Panc1 (cell line): ENCODE results near the gene LTB4R2. TPM values are rescaled to one million over a fixed set of nuclear protein-coding genes. Genes with fewer than 3 reads are reported as not detected.

Experiments
- ATAC-seq: fragments of 200-7000 bp; cut with Tn5 transposase; 2 replicates; pipeline ENCODE4 v1.9.1; 2020; ENCODE audit warnings: mild to moderate bottlenecking, moderate library complexity
- BruUV-seq: library from RNA; stranded (reverse); fragments of 400-500 nt; replicated peaks from 2 replicates; lab custom pipeline; 2021; lab: Mats Ljungman, UMichigan
- CTCF ChIA-PET: fragments of 300-600 bp; sonication (Branson Sonifier 250); formaldehyde crosslinking; loops from one replicate; lab custom pipeline; 2022; ENCODE audit warnings: antibody characterized with exemption; lab: Charles Lee
- POLR2A ChIA-PET: fragments of 300-600 bp; sonication (Branson Sonifier 250); formaldehyde crosslinking; loops from one replicate; lab custom pipeline; 2022; ENCODE audit warnings: antibody characterized with exemption; lab: Charles Lee
- DNase-seq: peaks from one replicate; pipeline ENCODE4 v3.0.0-alpha.2; 2010; ENCODE audit warnings: low read depth, low spot score
- H3K27ac ChIP-seq: 2 replicates; pipeline ENCODE4 v1.5.1; 2011; ENCODE audit warnings: mild to moderate bottlenecking, low read length, inconsistent platforms
- H3K27me3 ChIP-seq: fragments of 200-500 bp; sonication (Bioruptor generic); 2 replicates; pipeline ENCODE4 v1.6.0; 2014; ENCODE audit warnings: low read length, inconsistent platforms; ENCODE audit not compliant: control insufficient read depth, insufficient read depth
- H3K36me3 ChIP-seq: fragments of 200-500 bp; sonication (Bioruptor generic); 2 replicates; pipeline ENCODE4 v1.5.1; 2014; ENCODE audit warnings: inconsistent platforms, mild to moderate bottlenecking, low read length, moderate library complexity; ENCODE audit not compliant: control insufficient read depth, insufficient read depth
- H3K4me1 ChIP-seq: 2 replicates; pipeline ENCODE4 v1.5.1; 2011; ENCODE audit warnings: inconsistent platforms, mild to moderate bottlenecking, low read length, moderate library complexity; ENCODE audit not compliant: control insufficient read depth, insufficient read depth
- H3K4me3 ChIP-seq, 2 experiments: 2 replicates each; pipeline ENCODE4 v1.5.1; 2011 to 2012; ENCODE audit warnings: low read depth in 2 of 2, low read length in 2 of 2, mild to moderate bottlenecking in 2 of 2, inconsistent platforms in 1 of 2, moderate library complexity in 1 of 2
- H3K9me3 ChIP-seq: fragments of 200-500 bp; sonication (Bioruptor generic); 2 replicates; pipeline ENCODE4 v1.5.1; 2014; ENCODE audit warnings: low read depth, mild to moderate bottlenecking, inconsistent platforms, low read length, moderate library complexity; ENCODE audit not compliant: control insufficient read depth, insufficient read depth
- CTCF ChIP-seq: fragments of 450-650 bp; IDR thresholded peaks from 2 replicates; pipeline ENCODE4 v1.5.1; 2017; ENCODE audit warnings: mild to moderate bottlenecking
- POLR2AphosphoS5 ChIP-seq: IDR thresholded peaks from 2 replicates; pipeline ENCODE4 v1.6.1; 2012; ENCODE audit warnings: mild to moderate bottlenecking, low read depth, low read length, moderate library complexity
- REST ChIP-seq, 2 experiments: IDR thresholded peaks; 2 replicates each; pipeline ENCODE4 v1.6.1; 2011 to 2012; ENCODE audit warnings: low read depth in 2 of 2, control low read depth in 1 of 2, low read length in 1 of 2, mild to moderate bottlenecking in 1 of 2, moderate library complexity in 1 of 2; ENCODE audit not compliant: insufficient read depth in 1 of 2
- SIN3A ChIP-seq: IDR thresholded peaks from 2 replicates; pipeline ENCODE4 v1.6.1; 2012; ENCODE audit warnings: low read depth, mild to moderate bottlenecking, low read length, moderate library complexity, borderline replicate concordance; ENCODE audit not compliant: insufficient read depth
- TCF7L2 ChIP-seq: IDR thresholded peaks from 2 replicates; pipeline ENCODE4 v1.6.1; 2011; ENCODE audit warnings: mild to moderate bottlenecking, low read depth, low read length, inconsistent platforms
- in situ Hi-C: cut with HindIII; loops from 2 replicates; pipeline ENCODE4 v1.10.0; 2016; ENCODE audit warnings: low sequenced_read_pairs, low pct_unique_long_range_greater_than_20kb
- intact Hi-C: fragments of 100-400 bp; cut with micrococcal nuclease; formaldehyde crosslinking; loops from one replicate; pipeline ENCODE4 v1.10.0; 2022; ENCODE audit not compliant: unreplicated experiment
- total RNA-seq: library from RNA; stranded (reverse); gene quantifications from one replicate; pipeline ENCODE4 v1.2.1, GENCODE V29; 2021; ENCODE audit not compliant: unreplicated experiment

Gene LTB4R2
- total RNA-seq, 1 experiment from 2014 or later: 6.9 TPM

- Histone ChIP-seq H3K4me3 (no peak within 1 kb of the TSS), H3K27ac (no peak within 1 kb of the TSS), H3K9me3 (no peaks in the 10 kb centered on the region), H3K4me1 (no peaks in the 10 kb centered on the region), H3K36me3 (no peaks in the 10 kb centered on the region), H3K27me3 (no peaks in the 10 kb centered on the region; the same call in 1 of the 2 replicates)
- DNase-seq (no peak), ATAC-seq (no peak)
- BruUV-seq: no TSS peak
- POLR2A ChIA-PET: no interaction called here
- in situ Hi-C loops: loop anchor here (10.0 kb wide), 1 partner anchor 95 kb away; no protein-coding TSS in a partner anchor
- intact Hi-C loops: no loop called here
- CTCF ChIA-PET: interaction anchor here (0.5 kb wide), 1 partner anchor 95 kb away, joined by 3 read pairs; no protein-coding TSS in a partner anchor
- no peak for TF ChIP-seq REST (IDR thresholded peaks at IDR 0.05; ENCODE audit: insufficient read depth in 1 of 2, low read depth in 2 of 2, low read length in 1 of 2)
- TF ChIP-seq SIN3A: no peak
- no peak for TF ChIP-seq TCF7L2
- no peak for TF ChIP-seq CTCF
- TF ChIP-seq POLR2AphosphoS5: no peak
Measured at GRCh38 chr14:24339284-24340151, 29.6 kb downstream of the LTB4R2 start, which contains the start of gene RIPK3. Gene RIPK3 (minus strand): TSS chr14:24339991. CDS start chr14:24339826, 165 bp downstream.

- H3K27me3 ChIP-seq: no peaks in the 10 kb centered on the region; the same call in 1 of the 2 replicates
- intact Hi-C loops: no loop called here
- ATAC-seq: no peak
- no peaks in the 10 kb centered on the region for H3K36me3 ChIP-seq
- BruUV-seq: no TSS peak
- no peak for DNase-seq
- no peaks in the 10 kb centered on the region for H3K4me1 ChIP-seq
- no peak for TF ChIP-seq POLR2AphosphoS5
- TF ChIP-seq REST (IDR thresholded peaks at IDR 0.05; ENCODE audit: insufficient read depth in 1 of 2, low read depth in 2 of 2, low read length in 1 of 2): no peak
- no peak for TF ChIP-seq SIN3A
- no peak for TF ChIP-seq CTCF
- TF ChIP-seq TCF7L2: no peak
- POLR2A ChIA-PET: interaction anchor here (0.5 kb wide), 1 partner anchor 60 kb away, joined by 19 read pairs; no protein-coding TSS in a partner anchor
- CTCF ChIA-PET: no interaction called here
- H3K4me3 ChIP-seq: no peak overlapping the region
- in situ Hi-C loops: no loop called here
- H3K27ac ChIP-seq: no peak overlapping the region
- no peaks in the 10 kb centered on the region for H3K9me3 ChIP-seq
Measured at GRCh38 chr14:24340606-24341005, 30.7 kb downstream of the LTB4R2 start.
